H1 (cell line): Measurements from ENCODE around the gene PPP1R1A. TPM values are rescaled to one million over a fixed set of nuclear protein-coding genes. Genes with fewer than 3 reads are reported as not detected.

Experiments used
- CTCF ChIA-PET: fragments of 300-600 bp; sonication (Branson Sonifier 250); formaldehyde crosslinking; loops from one replicate; lab custom pipeline; 2021; ENCODE audit not compliant: partially characterized antibody; lab: Charles Lee
- POLR2A ChIA-PET: fragments of 300-600 bp; sonication (Branson Sonifier 250); formaldehyde crosslinking; loops from one replicate; lab custom pipeline; 2021; ENCODE audit warnings: inconsistent platforms; ENCODE audit not compliant: partially characterized antibody; lab: Charles Lee
- DNase-seq, 2 experiments: peaks; one replicate each; pipeline versions ENCODE4 v3.0.0 to v3.0.0-alpha.2; 2010 to 2022; ENCODE audit warnings: low spot score in 2 of 2, low read depth in 1 of 2, mixed read lengths in 1 of 2
- FAIRE-seq: peaks from 2 replicates; lab custom pipeline; 2011; peaks lifted over from hg19 to GRCh38; lab: Jason Lieb, UNC
- H2AFZ ChIP-seq: 2 replicates; pipeline ENCODE4 v1.8.1; 2012; ENCODE audit warnings: low read length, inconsistent platforms
- H2AK5ac ChIP-seq: 2 replicates; pipeline ENCODE4 v1.6.1; 2013; ENCODE audit warnings: low read depth, low read length
- H2BK120ac ChIP-seq: replicated peaks from 2 replicates; pipeline ENCODE3; 2013; ENCODE audit warnings: low read depth, low read length, inconsistent platforms
- H2BK12ac ChIP-seq: 2 replicates; pipeline ENCODE4 v1.6.1; 2013; ENCODE audit warnings: low read depth, low read length
- H2BK15ac ChIP-seq: 2 replicates; pipeline ENCODE4 v1.6.1; 2013; ENCODE audit warnings: low read length
- H2BK20ac ChIP-seq: 2 replicates; pipeline ENCODE4 v1.6.1; 2013; ENCODE audit warnings: low read length
- H2BK5ac ChIP-seq: 2 replicates; pipeline ENCODE4 v1.6.1; 2013; ENCODE audit warnings: low read depth, low read length
- H3K14ac ChIP-seq: 2 replicates; pipeline ENCODE4 v1.6.1; 2013; ENCODE audit warnings: inconsistent platforms; ENCODE audit not compliant: insufficient read length
- H3K18ac ChIP-seq: 2 replicates; pipeline ENCODE4 v1.6.1; 2013; ENCODE audit warnings: low read length; ENCODE audit errors: extremely low read depth
- H3K23ac ChIP-seq: 2 replicates; pipeline ENCODE4 v1.6.1; 2013; ENCODE audit warnings: inconsistent platforms; ENCODE audit not compliant: insufficient read length
- H3K23me2 ChIP-seq: 2 replicates; pipeline ENCODE4 v1.6.1; 2013; ENCODE audit warnings: low read depth, low read length
- H3K27ac ChIP-seq: 2 replicates; pipeline ENCODE4 v1.6.1; 2011; ENCODE audit warnings: low read depth, low read length, inconsistent platforms
- H3K27me3 ChIP-seq, 4 experiments: replicated peaks in 1 of 4; 1 replicate in 1 of 4; 2 replicates in 3 of 4; pipeline versions ENCODE4 v1.6.1 to v1.8.1; 2011 to 2013; ENCODE audit warnings: low read length in 3 of 4, mild to moderate bottlenecking in 3 of 4, inconsistent platforms in 2 of 4, mixed read lengths in 2 of 4, moderate library complexity in 1 of 4; ENCODE audit not compliant: control insufficient read depth in 3 of 4, insufficient read depth in 3 of 4; ENCODE audit errors: extremely low read depth in 1 of 4
- H3K36me3 ChIP-seq, 4 experiments: 2 replicates each; pipeline versions ENCODE4 v1.6.1 to v1.8.1; 2011 to 2013; ENCODE audit warnings: mild to moderate bottlenecking in 4 of 4, low read length in 3 of 4, moderate library complexity in 2 of 4, control low read depth in 1 of 4, inconsistent platforms in 1 of 4; ENCODE audit not compliant: insufficient read depth in 4 of 4, control insufficient read depth in 2 of 4
- H3K4ac ChIP-seq: replicated peaks from 2 replicates; pipeline ENCODE3; 2013; ENCODE audit warnings: low read length, low read depth, mixed read lengths, inconsistent platforms; ENCODE audit not compliant: insufficient read length
- H3K4me1 ChIP-seq, 4 experiments: replicated peaks in 1 of 4; 1 replicate in 1 of 4; 2 replicates in 3 of 4; pipeline versions ENCODE4 v1.6.1 to v1.8.1; 2011 to 2013; ENCODE audit warnings: low read length in 3 of 4, inconsistent platforms in 2 of 4, mixed read lengths in 1 of 4; ENCODE audit not compliant: insufficient read depth in 4 of 4, control insufficient read depth in 3 of 4
- H3K4me2 ChIP-seq, 2 experiments: 2 replicates each; pipeline versions ENCODE4 v1.6.1 to v1.8.1; 2011 to 2013; ENCODE audit warnings: low read depth in 2 of 2, low read length in 2 of 2, control low read depth in 1 of 2, inconsistent platforms in 1 of 2, mild to moderate bottlenecking in 1 of 2; ENCODE audit not compliant: insufficient read depth in 1 of 2
- H3K4me3 ChIP-seq, 4 experiments: fragments of 200-600, 300-600 bp in 1 of 4; sonication (generic), shearing (Covaris generic), sonication (Bioruptor Twin) in 1 of 4; 2 replicates each; pipeline versions ENCODE4 v1.5.1 to v1.8.1; 2011 to 2016; ENCODE audit warnings: low read length in 4 of 4, low read depth in 3 of 4, control low read depth in 2 of 4, inconsistent platforms in 2 of 4, mild to moderate bottlenecking in 2 of 4, mixed read lengths in 1 of 4, moderate library complexity in 1 of 4; ENCODE audit not compliant: insufficient read depth in 2 of 4; ENCODE audit errors: extremely low read depth in 1 of 4
- H3K56ac ChIP-seq: replicated peaks from 2 replicates; pipeline ENCODE3; 2013; ENCODE audit warnings: low read depth, mild to moderate bottlenecking, mixed read lengths, low read length, inconsistent platforms; ENCODE audit not compliant: insufficient read length
- H3K79me1 ChIP-seq: 2 replicates; pipeline ENCODE4 v1.6.1; 2013; ENCODE audit warnings: low read depth, low read length, control low read depth
- H3K79me2 ChIP-seq, 2 experiments: 2 replicates each; pipeline versions ENCODE4 v1.6.1 to v1.8.1; 2012 to 2013; ENCODE audit warnings: low read length in 2 of 2, mild to moderate bottlenecking in 2 of 2, inconsistent platforms in 1 of 2; ENCODE audit not compliant: insufficient read depth in 2 of 2, control insufficient read depth in 1 of 2
- H3K9ac ChIP-seq, 4 experiments: replicated peaks in 1 of 4; 1 replicate in 1 of 4; 2 replicates in 3 of 4; pipeline versions ENCODE4 v1.6.1 to v1.8.1; 2011 to 2013; ENCODE audit warnings: low read depth in 3 of 4, low read length in 3 of 4, control low read depth in 2 of 4, mild to moderate bottlenecking in 2 of 4, moderate library complexity in 2 of 4, inconsistent platforms in 1 of 4; ENCODE audit errors: extremely low read depth in 1 of 4
- H3K9me3 ChIP-seq, 2 experiments: 2 replicates each; pipeline versions ENCODE4 v1.6.1 to v1.8.1; 2012 to 2013; ENCODE audit warnings: mild to moderate bottlenecking in 2 of 2, moderate library complexity in 2 of 2, control low read depth in 1 of 2, inconsistent platforms in 1 of 2, low read depth in 1 of 2, low read length in 1 of 2, mixed read lengths in 1 of 2; ENCODE audit not compliant: insufficient read depth in 2 of 2
- H4K20me1 ChIP-seq, 2 experiments: replicated peaks in 1 of 2; 2 replicates each; pipeline versions ENCODE3 to v1.8.1; 2011 to 2013; ENCODE audit warnings: inconsistent platforms in 2 of 2, low read length in 2 of 2, mild to moderate bottlenecking in 1 of 2; ENCODE audit not compliant: insufficient read depth in 2 of 2, control insufficient read depth in 1 of 2
- H4K5ac ChIP-seq: 2 replicates; pipeline ENCODE4 v1.6.1; 2013; ENCODE audit warnings: low read length, low read depth, mixed read lengths, inconsistent platforms; ENCODE audit not compliant: insufficient read length
- H4K8ac ChIP-seq: 2 replicates; pipeline ENCODE4 v1.8.0; 2013; ENCODE audit warnings: mild to moderate bottlenecking, moderate library complexity, low read length, inconsistent platforms; ENCODE audit not compliant: insufficient read depth; ENCODE audit errors: extremely low read depth
- H4K91ac ChIP-seq: replicated peaks from 2 replicates; pipeline ENCODE3; 2013; ENCODE audit warnings: low read length, mixed read lengths, inconsistent platforms; ENCODE audit not compliant: insufficient read length
- CREB1 ChIP-seq: IDR thresholded peaks from 2 replicates; pipeline ENCODE4 v1.6.1; 2012; ENCODE audit warnings: inconsistent platforms
- HDAC6 ChIP-seq: IDR thresholded peaks from one replicate; pipeline ENCODE4 v1.7.1; 2012; ENCODE audit warnings: low read depth, mild to moderate bottlenecking, inconsistent platforms, low read length, moderate library complexity
- MAFK ChIP-seq: IDR thresholded peaks from 2 replicates; pipeline ENCODE4 v1.6.1; 2012; ENCODE audit warnings: low read depth, mild to moderate bottlenecking, improper control_type of control experiment, low read length
- NANOG ChIP-seq: IDR thresholded peaks from 2 replicates; pipeline ENCODE4 v1.6.1; 2011; ENCODE audit warnings: low read length, low read depth, mild to moderate bottlenecking, inconsistent platforms; ENCODE audit not compliant: insufficient read depth, poor library complexity, severe bottlenecking
- RAD21 ChIP-seq, 2 experiments: IDR thresholded peaks in 1 of 2; conservative IDR thresholded peaks in 1 of 2; 2 replicates each; pipeline ENCODE4 v1.6.1; 2011; ENCODE audit warnings: low read depth in 2 of 2, low read length in 2 of 2, improper control_type of control experiment in 1 of 2, inconsistent platforms in 1 of 2, mild to moderate bottlenecking in 1 of 2, moderate library complexity in 1 of 2
- SIRT6 ChIP-seq: IDR thresholded peaks from one replicate; pipeline ENCODE4 v1.7.1; 2012; ENCODE audit warnings: low read length, inconsistent platforms
- TCF12 ChIP-seq: IDR thresholded peaks from 2 replicates; pipeline ENCODE4 v1.6.1; 2011; ENCODE audit warnings: low read depth, mild to moderate bottlenecking, low read length
- TEAD4 ChIP-seq: IDR thresholded peaks from 2 replicates; pipeline ENCODE4 v1.6.1; 2012; ENCODE audit warnings: low read depth, low read length, inconsistent platforms, mixed read lengths
- WGBS, 2 experiments: shearing (Covaris generic) in 1 of 2; methylation state at CpG; one replicate each; pipeline versions ENCODE4 v1.1.6 to v1.1.7; 2013 to 2015; ENCODE audit warnings: low lambda C conversion rate in 2 of 2, mixed read lengths in 2 of 2, inconsistent platforms in 1 of 2, low coverage in 1 of 2, missing lambda C conversion rate in 1 of 2; ENCODE audit not compliant: insufficient replicate concordance in 2 of 2, insufficient coverage in 1 of 2, insufficient read length in 1 of 2; ENCODE audit errors: extremely low coverage in 1 of 2, missing lambda C conversion rate in 1 of 2; 5-methylcytosine and 5-hydroxymethylcytosine counted together
- polyA plus RNA-seq, 7 experiments: library from polyadenylated mRNA; depleted of rRNA in 3 of 7; stranded (reverse) in 5 of 7; unstranded in 2 of 7; fragments of >200 nt in 5 of 7; fragments of 200-250 nt in 2 of 7; gene quantifications; 1 replicate in 5 of 7; 2 replicates in 1 of 7; 4 replicates in 1 of 7; pipeline versions ENCODE4 v1.2.1 to v1.2.3, GENCODE V29; 2011 to 2013; ENCODE audit warnings: missing spikeins in 2 of 7, mixed read lengths in 2 of 7
- total RNA-seq: library from RNA; stranded (reverse); fragmentation: NEBNext Ultra II Directional; extraction: Animal tissue kit (Norgen Biotek cat#: 25700); gene quantifications from 2 replicates; pipeline ENCODE4 v1.2.1, GENCODE V29; 2021
- TF ChIP-seq, protein P1 (sequence below): IDR thresholded peaks from 2 replicates; pipeline ENCODE4 v1.6.1; 2011; ENCODE audit warnings: low read length, improper control_type of control experiment
- TF ChIP-seq, protein P2 (sequence below): IDR thresholded peaks from 2 replicates; pipeline ENCODE4 v1.6.1; 2012; ENCODE audit warnings: inconsistent platforms

The PPP1R1A gene
- total and polyA plus RNA-seq, 2 of the 8 experiments (the other 6 are each of a cell fraction or from before 2014, with no cell fraction given) = 5.8 to 13.1 TPM

DNA sequence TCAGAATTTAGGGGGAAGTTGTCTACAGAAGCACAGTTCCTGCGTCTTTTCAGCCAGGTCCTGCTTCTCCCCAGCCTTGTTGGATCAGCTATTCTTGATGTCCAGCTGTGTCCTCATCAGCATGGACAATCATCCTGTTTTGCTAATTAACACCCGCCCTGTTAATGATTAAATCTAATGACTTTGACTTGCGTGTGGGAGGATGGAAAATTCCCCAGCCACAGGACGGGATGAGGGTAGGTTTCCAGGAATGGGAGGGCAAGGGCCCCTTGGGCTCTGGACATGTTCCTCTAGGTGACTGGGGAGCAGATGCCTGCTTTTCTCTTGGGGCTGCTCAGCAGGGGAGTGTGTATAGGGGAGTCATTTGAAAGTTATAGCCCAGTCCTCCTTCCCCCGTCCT lies 5.3 kb upstream of the PPP1R1A start:
- no peak overlapping the region for H4K91ac ChIP-seq
- H2AK5ac ChIP-seq = no peak overlapping the region
- no peak overlapping the region for H2BK120ac ChIP-seq
- CTCF ChIA-PET = interaction anchor here (0.8 to 8.2 kb wide), 7 partner anchors 9 to 478 kb away, joined by 4 to 99 read pairs (median 8); no protein-coding TSS in a partner anchor
- H3K4me2 ChIP-seq = no peak overlapping the region
- no peak overlapping the region for H3K27ac ChIP-seq
- H3K27me3 ChIP-seq = peaks cover 2 to 43% (median 35%) of the 10 kb centered on the region in 4 experiments
- no peaks in the 10 kb centered on the region for H4K20me1 ChIP-seq
- H2BK20ac ChIP-seq = no peak overlapping the region
- no peak overlapping the region for H3K4me3 ChIP-seq
- DNase-seq (no peak), FAIRE-seq (no peak)
- no peak overlapping the region for H3K23ac ChIP-seq
- no peak overlapping the region for H2BK12ac ChIP-seq
- no peak overlapping the region for H3K14ac ChIP-seq
- no peak overlapping the region for H4K5ac ChIP-seq
- no peaks in the 10 kb centered on the region; the same call in 1 of the 2 replicates for H3K79me1 ChIP-seq
- POLR2A ChIA-PET = no interaction called here
- H4K8ac ChIP-seq = no peak overlapping the region
- 0 out of 2 replicates have a peak, but pooled peaks cover 2% of the 10 kb centered on the region for H3K23me2 ChIP-seq
- no peak overlapping the region for H3K9ac ChIP-seq
- no peak overlapping the region for H3K4ac ChIP-seq
- no peak overlapping the region for H3K18ac ChIP-seq
- H3K36me3 ChIP-seq = no peaks in the 10 kb centered on the region
- H2BK15ac ChIP-seq = no peak overlapping the region
- H3K9me3 ChIP-seq = no peaks in the 10 kb centered on the region
- H3K79me2 ChIP-seq = no peaks in the 10 kb centered on the region
- WGBS, 2 experiments = 81% methylated on average over 5 of the region's 5 CpGs; no CpG with 5 or more reads in 1 of the 2 experiments
- H2BK5ac ChIP-seq = no peak overlapping the region
- no peak overlapping the region for H3K56ac ChIP-seq
- no peak overlapping the region for H2AFZ ChIP-seq
- peaks cover 0 to 16% (median 6%) of the 10 kb centered on the region in 4 experiments; a peak in 5 of 7 replicates for H3K4me1 ChIP-seq
- TF ChIP-seq TEAD4 (no peak), SIRT6 (no peak), CREB1 (no peak), RAD21 (IDR thresholded peaks at IDR 0.05 in 1 of 2, conservative IDR thresholded peaks at IDR 0.05 in 1 of 2; ENCODE audit: low read depth in 2 of 2, low read length in 2 of 2) (no peak), HDAC6 (no peak), MAFK (no peak), TCF12 (no peak), NANOG (no peak)
- TF ChIP-seq, protein P1, sequence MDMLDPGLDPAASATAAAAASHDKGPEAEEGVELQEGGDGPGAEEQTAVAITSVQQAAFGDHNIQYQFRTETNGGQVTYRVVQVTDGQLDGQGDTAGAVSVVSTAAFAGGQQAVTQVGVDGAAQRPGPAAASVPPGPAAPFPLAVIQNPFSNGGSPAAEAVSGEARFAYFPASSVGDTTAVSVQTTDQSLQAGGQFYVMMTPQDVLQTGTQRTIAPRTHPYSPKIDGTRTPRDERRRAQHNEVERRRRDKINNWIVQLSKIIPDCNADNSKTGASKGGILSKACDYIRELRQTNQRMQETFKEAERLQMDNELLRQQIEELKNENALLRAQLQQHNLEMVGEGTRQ = no peak
- TF ChIP-seq, protein P2, sequence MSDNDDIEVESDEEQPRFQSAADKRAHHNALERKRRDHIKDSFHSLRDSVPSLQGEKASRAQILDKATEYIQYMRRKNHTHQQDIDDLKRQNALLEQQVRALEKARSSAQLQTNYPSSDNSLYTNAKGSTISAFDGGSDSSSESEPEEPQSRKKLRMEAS = no peak
